ENCODE measurements around the gene GEMIN5. TPM values are rescaled to one million over a fixed set of nuclear protein-coding genes. Genes with fewer than 3 reads are reported as not detected.

GEMIN5 gene
- total and polyA plus RNA-seq, 2 of the 8 experiments (the other 6 are each of a cell fraction or from before 2014, with no cell fraction given), result 12.8 to 47.0 TPM

DNA sequence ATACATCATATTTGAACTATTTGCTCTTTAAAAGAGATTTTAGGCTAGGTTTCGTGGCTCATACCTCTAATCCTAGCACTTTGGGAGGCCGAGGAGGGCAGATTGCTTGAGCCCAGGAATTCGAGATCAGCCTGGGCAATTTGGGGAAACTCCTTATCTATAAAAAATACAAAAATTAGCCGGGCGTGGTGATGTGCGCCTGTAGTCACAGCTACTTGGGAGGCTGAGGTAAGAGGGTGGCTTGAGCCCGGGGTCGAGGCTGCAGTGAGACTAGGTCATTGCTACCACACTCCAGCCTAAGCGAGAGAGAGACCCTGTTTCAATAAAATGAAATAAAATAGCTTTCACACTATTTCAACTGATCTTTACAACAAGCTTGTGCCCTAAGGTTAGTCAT, 2.4 kb upstream of the GEMIN5 start:
- H2AFZ ChIP-seq (ENCODE audit: low read length), result peak overlapping the region; percentile 99; the same call in 1 of the 2 replicates

More for the DNA sequence above, 2.4 kb upstream of the GEMIN5 start:
- H3K4me1 ChIP-seq (replicated peaks in 1 of 4; ENCODE audit: control insufficient read depth in 3 of 4, insufficient read depth in 4 of 4, low read length in 3 of 4), result peaks cover 0 to 9% (median 6%) of the 10 kb centered on the region in 4 experiments; a peak in 6 of 7 replicates
- WGBS, 2 experiments (ENCODE audit: extremely low coverage in 1 of 2, insufficient coverage in 1 of 2, insufficient read length in 1 of 2, insufficient replicate concordance in 2 of 2, low coverage in 1 of 2, low lambda C conversion rate in 2 of 2, missing lambda C conversion rate in 1 of 2), result 92% methylated on average over 9 of the region's 9 CpGs; no CpG with 5 or more reads in 1 of the 2 experiments
- peak overlapping the region in 2 of 4 experiments; percentile 55 to 78; a peak in 3 of 7 replicates for H3K9ac ChIP-seq (replicated peaks in 1 of 4; ENCODE audit: extremely low read depth in 1 of 4, low read depth in 3 of 4, low read length in 3 of 4)
- DNase-seq (ENCODE audit: low read depth in 1 of 2, low spot score in 2 of 2) (no peak), FAIRE-seq (no peak)
- no peak overlapping the region for H4K91ac ChIP-seq (replicated peaks; ENCODE audit: insufficient read length, low read length)
- H4K20me1 ChIP-seq (replicated peaks in 1 of 2; ENCODE audit: control insufficient read depth in 1 of 2, insufficient read depth in 2 of 2, low read length in 2 of 2), result peaks cover 0 to 2% of the 10 kb centered on the region in 2 experiments
- H2BK12ac ChIP-seq (ENCODE audit: low read depth, low read length), result peak overlapping the region; percentile 14; the same call in 1 of the 2 replicates
- H3K23me2 ChIP-seq (ENCODE audit: low read depth, low read length), result peaks cover 12% of the 10 kb centered on the region
- no peak overlapping the region for H3K18ac ChIP-seq (ENCODE audit: extremely low read depth, low read length)
- no peak overlapping the region for H2BK120ac ChIP-seq (replicated peaks; ENCODE audit: low read depth, low read length)
- H3K79me2 ChIP-seq (ENCODE audit: control insufficient read depth in 1 of 2, insufficient read depth in 2 of 2, low read length in 2 of 2), result peaks cover 8 to 35% of the 10 kb centered on the region in 2 experiments; a peak in 3 of 4 replicates
- no peak overlapping the region for H4K5ac ChIP-seq (ENCODE audit: insufficient read length, low read depth, low read length)
- no peaks in the 10 kb centered on the region for H3K9me3 ChIP-seq (ENCODE audit: insufficient read depth in 2 of 2, low read depth in 1 of 2, low read length in 1 of 2)
- H2BK20ac ChIP-seq (ENCODE audit: low read length), result no peak overlapping the region
- no peak overlapping the region for H2AK5ac ChIP-seq (ENCODE audit: low read depth, low read length)
- H4K8ac ChIP-seq (ENCODE audit: extremely low read depth, insufficient read depth, low read length), result no peak overlapping the region; the same call in 1 of the 2 replicates
- H2BK5ac ChIP-seq (ENCODE audit: low read depth, low read length), result no peak overlapping the region
- no peak overlapping the region for H2BK15ac ChIP-seq (ENCODE audit: low read length)
- no peak overlapping the region for H3K4ac ChIP-seq (replicated peaks; ENCODE audit: insufficient read length, low read depth, low read length)
- H3K14ac ChIP-seq (ENCODE audit: insufficient read length), result no peak overlapping the region
- H3K56ac ChIP-seq (replicated peaks; ENCODE audit: insufficient read length, low read depth, low read length), result no peak overlapping the region
- no peak overlapping the region for H3K23ac ChIP-seq (ENCODE audit: insufficient read length)
- H3K4me3 ChIP-seq (ENCODE audit: extremely low read depth in 1 of 4, insufficient read depth in 2 of 4, low read depth in 3 of 4, low read length in 4 of 4), result peak overlapping the region; percentile 90 to 99 (median 96); a peak in 5 of 8 replicates
- no peak overlapping the region for H3K27ac ChIP-seq (ENCODE audit: low read depth, low read length)
- no peak for TF ChIP-seq TCF12 (IDR thresholded peaks at IDR 0.05; ENCODE audit: low read depth, low read length)
- TF ChIP-seq ATF3 (IDR thresholded peaks at IDR 0.05; ENCODE audit: insufficient read depth, low read depth, low read length), result no peak
- H3K27me3 ChIP-seq (replicated peaks in 1 of 4; ENCODE audit: control insufficient read depth in 3 of 4, extremely low read depth in 1 of 4, insufficient read depth in 3 of 4, low read length in 3 of 4), result no peaks in the 10 kb centered on the region
- peaks cover 2% of the 10 kb centered on the region for H3K79me1 ChIP-seq (ENCODE audit: low read depth, low read length)
- ChIA-PET POLR2A (ENCODE audit: partially characterized antibody) (no interaction called here), CTCF (ENCODE audit: partially characterized antibody) (interaction anchor here (0.6 to 2.5 kb wide), 2 partner anchors 13 to 65 kb away, joined by 3 to 6 read pairs; no protein-coding TSS in a partner anchor)
- H3K4me2 ChIP-seq (ENCODE audit: insufficient read depth in 1 of 2, low read depth in 2 of 2, low read length in 2 of 2), result peak overlapping the region; percentile 99 to 100
- peaks cover 0 to 4% (median under 1%) of the 10 kb centered on the region in 4 experiments; a peak in 2 of 8 replicates for H3K36me3 ChIP-seq (ENCODE audit: control insufficient read depth in 2 of 4, insufficient read depth in 4 of 4, low read length in 3 of 4)

All from H1 (cell line).